ENCODE data around the gene ETS1. TPM values are rescaled to one million over a fixed set of nuclear protein-coding genes. Genes with fewer than 3 reads are reported as not detected.

ETS1 gene
- total and polyA plus RNA-seq, 2 experiments from 2014 or later = 25.6 to 52.6 TPM

GRCh38 chr11:128451652-128452470 is 135.5 kb downstream of the ETS1 start (continued):
- TF ChIP-seq CTCF (conservative IDR thresholded peaks at IDR 0.05; ENCODE audit: low read depth in 2 of 2) = no peak

GRCh38 chr11:128450882-128451651 is 136.3 kb downstream of the ETS1 start:
- Histone ChIP-seq H4K20me1 (replicated peaks; ENCODE audit: insufficient read depth) (no peaks in the 10 kb centered on the region), H3K27ac (ENCODE audit: low read depth) (no peak overlapping the region), H3F3A (replicated peaks; ENCODE audit: low read depth) (no peaks in the 10 kb centered on the region), H2AFZ (no peak overlapping the region), H3K27me3 (ENCODE audit: insufficient read depth) (no peaks in the 10 kb centered on the region), H3K4me2 (no peak overlapping the region), H3K4me3 (no peak overlapping the region), H3K4me1 (ENCODE audit: insufficient read depth) (no peaks in the 10 kb centered on the region), H3K36me3 (ENCODE audit: insufficient read depth) (no peaks in the 10 kb centered on the region), H3K79me2 (replicated peaks; ENCODE audit: insufficient read depth) (no peaks in the 10 kb centered on the region), H3K9me2 (ENCODE audit: insufficient read depth) (no peaks in the 10 kb centered on the region)
- Mint-ChIP-seq H3K27me3 (ENCODE audit: insufficient read depth, low read depth, poor library complexity) (peaks cover 2% of the 10 kb centered on the region), H3K27ac (no peak overlapping the region), H3K36me3 (ENCODE audit: low read depth) (no peaks in the 10 kb centered on the region), H3K4me1 (no peaks in the 10 kb centered on the region), H3K9me3 (no peaks in the 10 kb centered on the region), H3K4me3 (no peak overlapping the region)
- ATAC-seq (no peak), DNase-seq (ENCODE audit: low spot score) (no peak)
- TF ChIP-seq NANOG (IDR thresholded peaks at IDR 0.05; ENCODE audit: borderline replicate concordance) (no peak), POLR2AphosphoS5 (IDR thresholded peaks at IDR 0.05; ENCODE audit: low read depth) (no peak), EZH2phosphoT487 (IDR thresholded peaks at IDR 0.05; ENCODE audit: unreplicated experiment) (no peak), REST (IDR thresholded peaks at IDR 0.05; ENCODE audit: unreplicated experiment) (no peak), CREB1 (CRISPR knock-in tag; IDR thresholded peaks at IDR 0.05; ENCODE audit: low read depth) (no peak), CTCF (conservative IDR thresholded peaks at IDR 0.05; ENCODE audit: low read depth in 2 of 2) (no peak), EZH2 (IDR thresholded peaks at IDR 0.05; ENCODE audit: low read depth, unreplicated experiment) (no peak), ETS1 (IDR thresholded peaks at IDR 0.05) (no peak), JUNB (IDR thresholded peaks at IDR 0.05; ENCODE audit: unreplicated experiment) (no peak)
